HEK293 (cell line): ENCODE data around the gene RING1.

Experiments used
- ATF2 ChIP-seq: fragments of 450-650 bp; formaldehyde crosslinking; IDR thresholded peaks from 2 replicates; pipeline ENCODE4 v1.5.1; 2016; ENCODE audit warnings: missing biosample characterization, missing genetic modification characterization, low read depth
- BCL11A ChIP-seq: fragments of 450-650 bp; formaldehyde crosslinking; IDR thresholded peaks from 2 replicates; pipeline ENCODE4 v1.5.1; 2016; ENCODE audit warnings: low read depth, missing biosample characterization, missing genetic modification characterization
- CTCF ChIP-seq: fragments of 450-650 bp; formaldehyde crosslinking; IDR thresholded peaks from 2 replicates; pipeline ENCODE4 v1.5.1; 2016; ENCODE audit warnings: missing biosample characterization, missing genetic modification characterization
- KLF1 ChIP-seq: fragments of 450-650 bp; formaldehyde crosslinking; IDR thresholded peaks from 2 replicates; pipeline ENCODE4 v1.5.1; 2016; ENCODE audit warnings: missing biosample characterization, missing genetic modification characterization
- PBX3 ChIP-seq: sonication (generic); formaldehyde crosslinking; IDR thresholded peaks from 2 replicates; pipeline ENCODE4 v1.8.1; 2022; ENCODE audit warnings: mild to moderate bottlenecking, moderate library complexity, missing genetic modification reagents
- SALL2 ChIP-seq: fragments of 450-650 bp; formaldehyde crosslinking; IDR thresholded peaks from 2 replicates; pipeline ENCODE4 v1.5.0; 2017; ENCODE audit warnings: missing biosample characterization, mild to moderate bottlenecking, missing genetic modification characterization, borderline replicate concordance
- TCF7L2 ChIP-seq: IDR thresholded peaks from 2 replicates; pipeline ENCODE4 v1.6.1; 2011; ENCODE audit warnings: low read depth, mild to moderate bottlenecking, inconsistent platforms, low read length, moderate library complexity, borderline replicate concordance
- ZBTB1 ChIP-seq: fragments of 450-650 bp; formaldehyde crosslinking; IDR thresholded peaks from 2 replicates; pipeline ENCODE4 v1.5.1; 2016; ENCODE audit warnings: missing biosample characterization, missing genetic modification characterization
- ZNF26 ChIP-seq: fragments of 450-650 bp; formaldehyde crosslinking; IDR thresholded peaks from 2 replicates; pipeline ENCODE4 v1.5.1; 2016; ENCODE audit warnings: missing biosample characterization, missing genetic modification characterization
- ZNF274 ChIP-seq, 2 experiments: fragments of 200-500 bp in 1 of 2; fragments of 450-650 bp in 1 of 2; sonication (Bioruptor generic) in 1 of 2; formaldehyde crosslinking in 1 of 2; IDR thresholded peaks; 2 replicates each; pipeline versions ENCODE4 v1.5.1 to v1.6.1; 2014 to 2016; ENCODE audit warnings: borderline replicate concordance in 1 of 2, inconsistent platforms in 1 of 2, low read length in 1 of 2, missing biosample characterization in 1 of 2, missing genetic modification characterization in 1 of 2
- ZNF488 ChIP-seq: fragments of 450-650 bp; formaldehyde crosslinking; IDR thresholded peaks from 2 replicates; pipeline ENCODE4 v1.5.1; 2016; ENCODE audit warnings: missing biosample characterization, missing genetic modification characterization
- ZNF571 ChIP-seq: fragments of 450-650 bp; formaldehyde crosslinking; IDR thresholded peaks from 2 replicates; pipeline ENCODE4 v1.5.0; 2017; ENCODE audit warnings: missing biosample characterization, missing genetic modification characterization

- TF ChIP-seq PBX3 (CRISPR knock-in tag): no peak
- no peak for TF ChIP-seq SALL2 (tag by site-specific recombination)
- TF ChIP-seq ZNF274 (IDR thresholded peaks at IDR 0.05; ENCODE audit: low read length): no peak
- TF ChIP-seq ZNF274 (tag by site-specific recombination; IDR thresholded peaks at IDR 0.05; ENCODE audit: borderline replicate concordance): no peak
- no peak for TF ChIP-seq ZNF571 (tag by site-specific recombination)
- no peak for TF ChIP-seq CTCF (tag by site-specific recombination)
- no peak for TF ChIP-seq ZNF488
- TF ChIP-seq ZNF26 (tag by site-specific recombination): no peak
- TF ChIP-seq BCL11A (tag by site-specific recombination): no peak
- TF ChIP-seq ATF2 (tag by site-specific recombination): no peak
- no peak for TF ChIP-seq KLF1 (tag by site-specific recombination)
- no peak for TF ChIP-seq TCF7L2
- no peak for TF ChIP-seq ZBTB1 (tag by site-specific recombination)
Observed at GRCh38 chr6:33202799-33203198, 5.5 kb upstream of the RING1 start.
